ENCODE data around the gene FGF2.

Gene FGF2

GRCh38 chr4:122873821-122874593 lies 47.4 kb downstream of the FGF2 start:
- no peaks in the 10 kb centered on the region for H3K4me1 ChIP-seq (ENCODE audit: control insufficient read depth in 1 of 2, insufficient read depth in 1 of 2, low read depth in 1 of 2, low read length in 1 of 2)
- no peak for TF ChIP-seq CTCF (IDR thresholded peaks at IDR 0.05)
- no peaks in the 10 kb centered on the region for H3K36me3 ChIP-seq
- H3K4me3 ChIP-seq (ENCODE audit: low read depth in 1 of 2, low read length in 1 of 2) = no peak overlapping the region
- H3K27me3 ChIP-seq = peaks cover 5% of the 10 kb centered on the region
- no peaks in the 10 kb centered on the region for H3K9me3 ChIP-seq
- H3K27ac ChIP-seq = no peak overlapping the region

DNA sequence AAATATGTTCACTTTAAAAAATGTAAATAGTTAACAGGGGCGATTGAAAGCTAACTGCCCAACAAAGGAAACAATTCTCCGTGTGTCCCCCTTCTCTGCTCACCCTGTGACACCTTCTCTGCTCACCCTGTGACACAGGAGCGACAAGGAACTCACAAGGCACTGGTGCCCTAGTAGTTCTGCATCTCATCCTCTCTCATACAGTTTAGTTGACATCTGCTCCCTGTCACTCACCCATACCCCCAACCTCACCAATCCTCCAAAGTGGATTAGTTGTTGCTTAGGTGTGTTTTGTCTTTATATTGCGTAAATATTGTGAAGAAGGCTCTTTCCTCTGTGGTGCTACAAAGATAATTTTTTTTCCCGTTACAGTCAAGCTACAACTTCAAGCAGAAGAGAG lies 49.3 kb downstream of the FGF2 start:
- no peak for TF ChIP-seq CTCF (IDR thresholded peaks at IDR 0.05)
- Histone ChIP-seq H3K36me3 (no peaks in the 10 kb centered on the region), H3K27me3 (peaks cover 5% of the 10 kb centered on the region), H3K27ac (no peak overlapping the region), H3K4me3 (ENCODE audit: low read depth in 1 of 2, low read length in 1 of 2) (no peak overlapping the region), H3K4me1 (ENCODE audit: control insufficient read depth in 1 of 2, insufficient read depth in 1 of 2, low read depth in 1 of 2, low read length in 1 of 2) (no peaks in the 10 kb centered on the region), H3K9me3 (no peaks in the 10 kb centered on the region)

DNA sequence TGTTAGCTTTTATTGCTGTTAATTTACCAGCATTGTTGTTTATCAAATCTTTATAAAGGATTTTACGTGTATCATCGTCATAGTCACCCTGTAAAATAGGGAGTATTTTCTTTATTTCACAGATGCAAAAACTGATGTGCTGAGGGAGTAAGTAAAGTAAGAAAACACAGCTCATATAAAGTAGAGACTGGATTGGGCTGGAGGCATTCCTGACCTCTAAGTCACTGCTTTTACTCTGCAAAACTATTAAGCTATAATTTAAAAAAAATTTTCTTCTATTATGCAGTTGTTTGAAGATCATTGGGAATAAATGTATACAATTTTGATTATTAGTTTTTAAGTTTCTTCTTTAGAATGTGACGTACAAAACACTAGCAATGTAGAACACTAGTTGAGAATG lies 49.8 kb downstream of the FGF2 start:
- Histone ChIP-seq H3K36me3 (no peaks in the 10 kb centered on the region), H3K4me3 (ENCODE audit: low read depth in 1 of 2, low read length in 1 of 2) (no peak overlapping the region), H3K9me3 (no peaks in the 10 kb centered on the region), H3K4me1 (ENCODE audit: control insufficient read depth in 1 of 2, insufficient read depth in 1 of 2, low read depth in 1 of 2, low read length in 1 of 2) (no peaks in the 10 kb centered on the region), H3K27me3 (peaks cover 5% of the 10 kb centered on the region), H3K27ac (no peak overlapping the region)
- no peak for TF ChIP-seq CTCF (IDR thresholded peaks at IDR 0.05)

- no peaks in the 10 kb centered on the region for H3K9me3 ChIP-seq
- H3K27ac ChIP-seq = no peak overlapping the region
- H3K4me3 ChIP-seq (ENCODE audit: low read depth in 1 of 2, low read length in 1 of 2) = no peak overlapping the region
- TF ChIP-seq CTCF (IDR thresholded peaks at IDR 0.05) = no peak
- H3K4me1 ChIP-seq (ENCODE audit: control insufficient read depth in 1 of 2, insufficient read depth in 1 of 2, low read depth in 1 of 2, low read length in 1 of 2) = no peaks in the 10 kb centered on the region
- peaks cover 5% of the 10 kb centered on the region for H3K27me3 ChIP-seq
- no peaks in the 10 kb centered on the region for H3K36me3 ChIP-seq
Measured at GRCh38 chr4:122879001-122879400, 52.4 kb downstream of the FGF2 start.

DNA sequence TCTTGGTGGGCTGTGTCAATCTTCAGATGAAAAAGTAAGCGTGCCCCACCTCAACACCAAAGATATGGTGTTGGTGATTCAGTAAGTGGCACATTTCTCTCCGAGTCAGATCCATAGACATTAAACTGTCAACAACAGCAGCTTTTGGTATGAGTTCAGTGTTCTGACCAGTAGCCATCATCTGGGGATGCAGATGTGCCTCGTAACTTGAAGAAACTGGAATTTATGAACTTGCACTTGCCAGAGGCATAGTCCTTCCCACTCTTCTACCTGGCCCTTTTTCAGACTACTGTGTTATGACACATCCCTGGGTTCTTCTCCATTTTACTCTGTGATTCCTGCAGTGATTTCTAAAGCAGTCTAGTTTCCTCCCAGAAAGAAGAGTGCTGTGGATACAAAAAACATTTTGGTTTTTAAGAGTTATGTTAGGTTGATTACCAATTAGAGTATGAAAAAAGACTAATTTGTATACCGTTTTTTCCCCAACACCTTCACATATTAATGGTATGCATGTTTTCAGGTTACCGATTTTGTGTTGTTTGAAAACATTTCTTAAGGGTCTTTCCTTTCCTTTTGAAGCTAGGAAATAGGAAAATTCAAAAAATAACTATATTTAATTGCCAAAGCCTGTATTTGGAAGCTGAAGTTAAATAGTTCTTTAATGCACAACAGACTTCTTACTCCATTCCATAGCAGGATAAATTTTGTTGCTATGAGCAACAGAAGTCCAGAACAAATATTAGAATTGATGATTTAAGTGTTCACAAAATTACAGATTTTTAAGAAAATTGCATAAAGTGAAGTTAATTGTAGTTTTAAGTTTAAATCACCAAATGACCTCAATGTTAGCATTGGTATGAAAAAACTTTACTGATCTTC lies 56.5 kb downstream of the FGF2 start:
- Histone ChIP-seq H3K36me3 (no peaks in the 10 kb centered on the region), H3K27me3 (no peaks in the 10 kb centered on the region), H3K4me1 (ENCODE audit: control insufficient read depth in 1 of 2, insufficient read depth in 1 of 2, low read depth in 1 of 2, low read length in 1 of 2) (no peaks in the 10 kb centered on the region), H3K27ac (no peak overlapping the region), H3K4me3 (ENCODE audit: low read depth in 1 of 2, low read length in 1 of 2) (no peak overlapping the region), H3K9me3 (no peaks in the 10 kb centered on the region)
- TF ChIP-seq CTCF (IDR thresholded peaks at IDR 0.05) = no peak
